Mucosa of descending colon (tissue), 3 donors: Measurements from ENCODE around the gene TACR1. TPM values are rescaled to one million over a fixed set of nuclear protein-coding genes. Genes with fewer than 3 reads are reported as not detected.

ENCODE experiments used
- ATAC-seq: fragments of 200-7000 bp; cut with Tn5 transposase; one replicate; pipeline ENCODE4 v1.9.1; 2020; ENCODE audit warnings: mild to moderate bottlenecking, moderate library complexity
- DNase-seq, 3 donors: peaks; one replicate each; pipeline ENCODE4 v3.0.0-alpha.2; 2020
- H3K36me3 ChIP-seq: fragments of 200-600 bp; one replicate; pipeline ENCODE4 v1.8.0; 2021; ENCODE audit warnings: low read depth, mild to moderate bottlenecking
- H3K4me1 ChIP-seq: fragments of 200-600 bp; one replicate; pipeline ENCODE4 v1.8.0; 2021; ENCODE audit warnings: low read depth, mild to moderate bottlenecking
- H3K4me3 ChIP-seq: fragments of 200-600 bp; one replicate; pipeline ENCODE4 v1.8.0; 2021; ENCODE audit warnings: mild to moderate bottlenecking
- H3K9me3 ChIP-seq: fragments of 200-600 bp; one replicate; pipeline ENCODE4 v1.8.0; 2021; ENCODE audit warnings: mild to moderate bottlenecking
- intact Hi-C, 2 donors: fragments of 100-400 bp; cut with DNase I in 1 of 2; cut with micrococcal nuclease in 1 of 2; formaldehyde crosslinking; loops; one replicate each; pipeline versions ENCODE4 v1.11.0 to v1.11.1; 2022; cut with DNase I, micrococcal nuclease
- microRNA-seq: library from miRNA; unstranded; fragments of <30 nt; microRNA quantifications from one replicate; pipeline ENCODE4, GENCODE V29; 2019
- total RNA-seq, 3 donors: library from RNA; stranded (reverse); fragmentation: NEBNext Ultra II Directional in 2 of 3; extraction: Animal tissue kit (Norgen Biotek cat#: 25700) in 2 of 3; gene quantifications; one replicate each; pipeline versions ENCODE4 v1.2.1 to v1.2.4, GENCODE V29; 2021 to 2023
- TF ChIP-seq, protein P1 (sequence below): fragments of 200-600 bp; IDR thresholded peaks from one replicate; pipeline ENCODE4 v1.8.0; 2022; ENCODE audit warnings: antibody characterized with exemption, mild to moderate bottlenecking
- donor health status: DM: no; HTN: no; CAD: no; lungs with moderate emphysema.
- donor health status: DM: no; HTN: no; CAD: no.
- donor health status: DM: no; HTN: yes; CAD: no.

Gene TACR1
- total RNA-seq, 3 donors from 2014 or later, result 0.81 to 1.2 (median 1.0) TPM

DNA sequence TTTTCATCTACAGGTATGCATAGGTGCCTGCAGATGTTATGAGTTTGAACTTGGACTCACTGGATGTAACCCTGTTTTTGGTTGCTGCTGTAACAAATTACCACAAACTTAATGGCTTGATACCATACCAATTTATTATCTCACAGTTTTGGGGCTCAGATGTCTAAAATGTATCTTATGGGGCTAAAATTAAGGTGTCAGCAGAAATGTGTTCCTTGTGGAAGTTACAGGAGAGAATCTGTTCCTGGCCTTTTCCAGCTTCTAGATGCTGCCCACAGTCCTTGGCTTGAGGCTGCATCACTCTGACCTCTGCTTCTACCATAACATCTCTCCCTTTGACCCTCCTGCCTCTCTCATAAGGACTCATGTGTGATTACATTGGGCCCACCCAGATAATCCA, 193.3 kb downstream of the TACR1 start:
- DNase-seq, result no peak
- TF ChIP-seq, protein P1, sequence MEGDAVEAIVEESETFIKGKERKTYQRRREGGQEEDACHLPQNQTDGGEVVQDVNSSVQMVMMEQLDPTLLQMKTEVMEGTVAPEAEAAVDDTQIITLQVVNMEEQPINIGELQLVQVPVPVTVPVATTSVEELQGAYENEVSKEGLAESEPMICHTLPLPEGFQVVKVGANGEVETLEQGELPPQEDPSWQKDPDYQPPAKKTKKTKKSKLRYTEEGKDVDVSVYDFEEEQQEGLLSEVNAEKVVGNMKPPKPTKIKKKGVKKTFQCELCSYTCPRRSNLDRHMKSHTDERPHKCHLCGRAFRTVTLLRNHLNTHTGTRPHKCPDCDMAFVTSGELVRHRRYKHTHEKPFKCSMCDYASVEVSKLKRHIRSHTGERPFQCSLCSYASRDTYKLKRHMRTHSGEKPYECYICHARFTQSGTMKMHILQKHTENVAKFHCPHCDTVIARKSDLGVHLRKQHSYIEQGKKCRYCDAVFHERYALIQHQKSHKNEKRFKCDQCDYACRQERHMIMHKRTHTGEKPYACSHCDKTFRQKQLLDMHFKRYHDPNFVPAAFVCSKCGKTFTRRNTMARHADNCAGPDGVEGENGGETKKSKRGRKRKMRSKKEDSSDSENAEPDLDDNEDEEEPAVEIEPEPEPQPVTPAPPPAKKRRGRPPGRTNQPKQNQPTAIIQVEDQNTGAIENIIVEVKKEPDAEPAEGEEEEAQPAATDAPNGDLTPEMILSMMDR, result no peak
- no peaks in the 10 kb centered on the region for H3K9me3 ChIP-seq
- no peak for ATAC-seq
- intact Hi-C loops, result no loop called here
- no peaks in the 10 kb centered on the region for H3K4me1 ChIP-seq
- no peaks in the 10 kb centered on the region for H3K36me3 ChIP-seq
- no peak overlapping the region for H3K4me3 ChIP-seq

DNA sequence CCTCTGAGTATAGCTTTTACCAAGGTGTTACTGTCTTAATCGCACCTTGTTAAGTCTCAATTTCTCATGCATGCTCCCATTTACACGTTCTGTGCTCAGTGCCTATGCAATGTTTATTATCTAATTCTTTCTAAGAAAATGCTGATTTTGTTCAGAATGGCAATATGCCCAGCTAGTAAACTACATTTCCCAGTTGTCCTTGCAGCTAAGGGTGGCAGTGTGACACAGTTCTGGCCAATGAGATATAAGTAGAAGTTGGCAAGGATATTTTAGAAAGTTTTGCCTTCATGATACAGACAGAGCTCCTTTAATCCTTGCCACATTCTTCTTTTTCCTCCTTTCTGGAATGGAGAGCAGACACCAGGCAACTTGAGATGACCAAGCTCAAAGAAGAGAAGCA, 195.5 kb downstream of the TACR1 start:
- no peaks in the 10 kb centered on the region for H3K36me3 ChIP-seq
- H3K4me1 ChIP-seq, result no peaks in the 10 kb centered on the region
- no peak overlapping the region for H3K4me3 ChIP-seq
- ATAC-seq (no peak), DNase-seq (no peak)
- H3K9me3 ChIP-seq, result no peaks in the 10 kb centered on the region
- TF ChIP-seq, protein P1, result no peak
- intact Hi-C loops, result no loop called here

DNA sequence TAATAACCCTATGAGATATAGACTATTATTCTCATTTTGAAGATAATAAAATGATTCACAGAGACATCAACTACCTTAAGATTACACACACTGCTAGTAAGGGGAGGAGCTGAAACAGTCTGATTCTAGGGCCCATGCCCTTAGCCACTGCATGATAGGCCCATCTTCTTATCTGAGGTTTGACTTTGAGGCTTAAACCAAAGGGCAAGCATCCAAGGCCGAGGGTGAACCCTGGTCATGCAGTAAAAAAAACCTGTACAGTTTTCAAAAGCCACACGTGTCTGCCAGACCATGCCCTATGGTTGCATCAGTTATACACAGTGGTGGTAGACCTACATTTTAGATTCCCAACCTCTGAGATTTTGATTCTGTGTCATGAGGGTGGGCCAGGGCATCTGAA, 196.0 kb downstream of the TACR1 start:
- Histone ChIP-seq H3K36me3 (no peaks in the 10 kb centered on the region), H3K4me3 (no peak overlapping the region), H3K9me3 (no peaks in the 10 kb centered on the region), H3K4me1 (no peaks in the 10 kb centered on the region)
- ATAC-seq (no peak), DNase-seq (no peak)
- intact Hi-C loops, result no loop called here
- TF ChIP-seq, protein P1, result no peak

DNA sequence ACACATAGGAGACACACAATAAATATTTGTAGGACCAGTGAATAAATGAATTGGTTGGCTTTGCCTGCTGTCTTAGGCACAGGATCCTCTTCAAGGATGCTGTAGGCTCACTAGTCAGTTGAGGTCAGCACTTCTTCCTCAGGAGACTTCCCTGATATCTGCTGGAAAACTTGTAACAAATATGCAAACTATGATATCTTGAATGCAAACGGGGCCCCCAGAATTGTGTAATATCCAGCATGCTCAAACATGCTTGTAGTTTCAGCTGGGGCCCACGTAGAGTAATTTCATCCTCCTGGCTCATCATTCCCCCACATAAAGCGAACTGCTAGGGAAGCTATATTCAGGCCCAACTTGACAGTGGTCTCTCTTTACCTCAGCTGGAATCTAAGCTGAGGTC, 197.3 kb downstream of the TACR1 start:
- intact Hi-C loops, result no loop called here
- TF ChIP-seq, protein P1, result no peak
- H3K4me3 ChIP-seq, result no peak overlapping the region
- no peaks in the 10 kb centered on the region for H3K4me1 ChIP-seq
- no peaks in the 10 kb centered on the region for H3K36me3 ChIP-seq
- ATAC-seq (no peak), DNase-seq (no peak)
- H3K9me3 ChIP-seq, result no peaks in the 10 kb centered on the region

DNA sequence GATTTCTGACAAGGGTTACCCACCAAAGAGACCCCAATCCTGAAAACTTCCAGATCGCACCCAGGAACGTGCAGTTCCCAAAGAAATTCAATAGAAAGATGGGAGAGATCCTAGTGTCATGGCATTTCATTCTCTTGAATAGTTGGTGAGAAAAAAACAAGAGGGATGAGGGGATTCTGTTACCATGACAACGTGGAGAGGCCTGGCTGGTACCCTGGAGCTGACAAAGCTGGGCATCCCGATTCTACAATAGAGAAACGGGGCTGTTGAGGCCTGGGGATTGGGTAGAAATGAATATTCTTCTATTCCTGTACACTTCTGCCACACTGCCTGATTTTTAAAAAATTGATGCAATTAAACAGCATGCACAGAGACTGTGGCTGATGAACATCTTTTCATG, 199.9 kb downstream of the TACR1 start:
- DNase-seq (no peak), ATAC-seq (no peak)
- no peak overlapping the region for H3K4me3 ChIP-seq
- TF ChIP-seq, protein P1, result no peak
- intact Hi-C loops, result no loop called here
- no peaks in the 10 kb centered on the region for H3K9me3 ChIP-seq
- no peaks in the 10 kb centered on the region for H3K36me3 ChIP-seq
- no peaks in the 10 kb centered on the region for H3K4me1 ChIP-seq

Small RNA genes within 50 kb of the gene (microRNA-seq; reads per million reads assigned to microRNA genes)
- 0.93 reads per million for gene MIR5000

Other genes starting within 250 kb of the TACR1 start
- 10 to 100 TPM; 48.5 to 72.9 (median 70.5) TPM for gene POLE4, start 240.9 kb downstream of the TACR1 start, total RNA-seq